ENCODE data around the gene OCA2.

GRCh38 chr15:28101201-28101600, 2.1 kb upstream of the OCA2 start:
- TF ChIP-seq CTCF (IDR thresholded peaks at IDR 0.05; ENCODE audit: control extremely low read depth in 1 of 3, insufficient read depth in 1 of 3, low read depth in 1 of 3, low read length in 3 of 3) = no peak
- TF ChIP-seq RBBP5 (IDR thresholded peaks at IDR 0.05; ENCODE audit: borderline replicate concordance, low read depth, low read length) = no peak
- TF ChIP-seq USF2 (IDR thresholded peaks at IDR 0.05; ENCODE audit: low read length) = no peak
- no peak for TF ChIP-seq EZH2 (IDR thresholded peaks at IDR 0.05; ENCODE audit: low read depth, low read length, severe bottlenecking)
- TF ChIP-seq EGR1 (IDR thresholded peaks at IDR 0.05; ENCODE audit: borderline replicate concordance, low read depth, low read length) = no peak
- TF ChIP-seq CBX5 (IDR thresholded peaks at IDR 0.05; ENCODE audit: low read depth, low read length) = no peak
- TF ChIP-seq POLR2A (IDR thresholded peaks at IDR 0.05; ENCODE audit: control extremely low read depth in 1 of 2, low read depth in 2 of 2, low read length in 2 of 2) = no peak
- no peak for TF ChIP-seq JUND (IDR thresholded peaks at IDR 0.05; ENCODE audit: low read length)
- TF ChIP-seq MAX (IDR thresholded peaks at IDR 0.05) = no peak

All from H1 (cell line).